Neuronal stem cell (in vitro differentiated cells): ENCODE results near the gene RPL18.
"Not testable (repeated sequence)": the region's sequence is repeated elsewhere in the genome, so short reads cannot be mapped to it uniquely, and the experiment has no call there.

Experiments used
- DNase-seq: peaks from one replicate; pipeline ENCODE4 v3.0.0-alpha.2; 2013; ENCODE audit warnings: low spot score
- H2AFZ ChIP-seq: one replicate; pipeline ENCODE4 v1.6.1; 2013; ENCODE audit warnings: mild to moderate bottlenecking, low read length, inconsistent platforms
- H2AK5ac ChIP-seq: 2 replicates; pipeline ENCODE4 v1.6.1; 2013; ENCODE audit warnings: low read depth, mild to moderate bottlenecking, inconsistent platforms, low read length, moderate library complexity, mixed read lengths
- H2BK120ac ChIP-seq: 2 replicates; pipeline ENCODE4 v1.6.1; 2013; ENCODE audit warnings: low read depth, mild to moderate bottlenecking, inconsistent platforms, low read length, moderate library complexity, mixed read lengths
- H2BK12ac ChIP-seq: one replicate; pipeline ENCODE4 v1.6.1; 2013; ENCODE audit warnings: low read length, inconsistent platforms
- H2BK15ac ChIP-seq: 2 replicates; pipeline ENCODE4 v1.6.1; 2013; ENCODE audit warnings: mild to moderate bottlenecking, low read length, inconsistent platforms, mixed read lengths
- H2BK5ac ChIP-seq: one replicate; pipeline ENCODE4 v1.6.1; 2013; ENCODE audit warnings: inconsistent platforms, mild to moderate bottlenecking, low read length, moderate library complexity
- H3K14ac ChIP-seq: one replicate; pipeline ENCODE4 v1.6.1; 2013; ENCODE audit warnings: low read length, inconsistent platforms
- H3K18ac ChIP-seq: 2 replicates; pipeline ENCODE4 v1.6.1; 2013; ENCODE audit warnings: low read length, inconsistent platforms
- H3K23ac ChIP-seq: 2 replicates; pipeline ENCODE4 v1.6.1; 2013; ENCODE audit warnings: low read depth, mild to moderate bottlenecking, mixed read lengths, low read length, inconsistent platforms; ENCODE audit not compliant: poor library complexity
- H3K27ac ChIP-seq: replicated peaks from 3 replicates; pipeline ENCODE4 v1.5.1; 2013; ENCODE audit warnings: low read length, inconsistent platforms
- H3K27me3 ChIP-seq, 3 experiments: 2 replicates each; pipeline ENCODE4 v1.6.1; 2013; ENCODE audit warnings: low read length in 3 of 3, mild to moderate bottlenecking in 2 of 3, inconsistent platforms in 1 of 3, low read depth in 1 of 3, mixed read lengths in 1 of 3, moderate library complexity in 1 of 3; ENCODE audit not compliant: control insufficient read depth in 3 of 3, insufficient read depth in 3 of 3
- H3K36me3 ChIP-seq, 2 donors: replicated peaks in 1 of 2; 2 replicates each; pipeline ENCODE4 v1.6.1; 2013; ENCODE audit warnings: low read length in 2 of 2; ENCODE audit not compliant: control insufficient read depth in 2 of 2, insufficient read depth in 2 of 2
- H3K4ac ChIP-seq: 2 replicates; pipeline ENCODE4 v1.6.1; 2013; ENCODE audit warnings: inconsistent platforms, mild to moderate bottlenecking, low read length, moderate library complexity
- H3K4me1 ChIP-seq, 2 donors: 1 replicate in 1 of 2; 2 replicates in 1 of 2; pipeline ENCODE4 v1.6.1; 2013; ENCODE audit warnings: low read length in 2 of 2, low read depth in 1 of 2; ENCODE audit not compliant: control insufficient read depth in 2 of 2, insufficient read depth in 1 of 2
- H3K4me2 ChIP-seq: one replicate; pipeline ENCODE4 v1.6.1; 2013; ENCODE audit warnings: mild to moderate bottlenecking, low read length, inconsistent platforms; ENCODE audit not compliant: insufficient read depth, poor library complexity, severe bottlenecking
- H3K4me3 ChIP-seq, 2 donors: 2 replicates each; pipeline ENCODE4 v1.5.1; 2013; ENCODE audit warnings: low read length in 2 of 2, mild to moderate bottlenecking in 2 of 2, inconsistent platforms in 1 of 2, moderate library complexity in 1 of 2
- H3K79me1 ChIP-seq: one replicate; pipeline ENCODE4 v1.6.1; 2013; ENCODE audit warnings: low read depth, mild to moderate bottlenecking, inconsistent platforms, low read length, moderate library complexity
- H3K9ac ChIP-seq: one replicate; pipeline ENCODE4 v1.6.1; 2013; ENCODE audit warnings: mild to moderate bottlenecking, low read depth, low read length, inconsistent platforms; ENCODE audit not compliant: poor library complexity
- H3K9me3 ChIP-seq, 2 donors: replicated peaks in 1 of 2; 2 replicates each; pipeline versions ENCODE3 to v1.6.1; 2013; ENCODE audit warnings: low read length in 2 of 2, mild to moderate bottlenecking in 2 of 2, inconsistent platforms in 1 of 2, low read depth in 1 of 2, mixed read lengths in 1 of 2, moderate library complexity in 1 of 2; ENCODE audit not compliant: control insufficient read depth in 2 of 2, insufficient read depth in 1 of 2
- H4K8ac ChIP-seq: one replicate; pipeline ENCODE4 v1.6.1; 2013; ENCODE audit warnings: low read depth, mild to moderate bottlenecking, inconsistent platforms, low read length, moderate library complexity
- H4K91ac ChIP-seq: one replicate; pipeline ENCODE4 v1.6.1; 2013; ENCODE audit warnings: low read length, low read depth, mild to moderate bottlenecking, inconsistent platforms; ENCODE audit not compliant: poor library complexity
- WGBS, 2 donors: extraction: QIAGEN DNeasy Blood & Tissue Kit; methylation state at CpG; one replicate each; pipeline ENCODE4 v1.1.7; 2013; ENCODE audit warnings: missing lambda C conversion rate in 2 of 2, mixed read lengths in 1 of 2; ENCODE audit not compliant: insufficient read length in 2 of 2, insufficient replicate concordance in 1 of 2; ENCODE audit errors: extremely low coverage in 2 of 2; 5-methylcytosine and 5-hydroxymethylcytosine counted together

Gene RPL18

GRCh38 chr19:48577908-48578307 lies 41.1 kb downstream of the RPL18 start:
- H3K4me2 ChIP-seq, H2BK120ac ChIP-seq, DNase-seq, H3K18ac ChIP-seq, H3K14ac ChIP-seq, H4K91ac ChIP-seq, H2BK15ac ChIP-seq, H3K9me3 ChIP-seq, H3K36me3 ChIP-seq, H3K27me3 ChIP-seq, H3K9ac ChIP-seq, H2AK5ac ChIP-seq, H3K23ac ChIP-seq, H4K8ac ChIP-seq, H3K4me1 ChIP-seq, H3K27ac ChIP-seq, H2BK12ac ChIP-seq, H3K4me3 ChIP-seq, H3K4ac ChIP-seq, H2BK5ac ChIP-seq, H3K79me1 ChIP-seq, H2AFZ ChIP-seq: not testable (repeated sequence)
- no CpG with 5 or more reads among the region's 7 CpGs for WGBS, 2 donors

DNA sequence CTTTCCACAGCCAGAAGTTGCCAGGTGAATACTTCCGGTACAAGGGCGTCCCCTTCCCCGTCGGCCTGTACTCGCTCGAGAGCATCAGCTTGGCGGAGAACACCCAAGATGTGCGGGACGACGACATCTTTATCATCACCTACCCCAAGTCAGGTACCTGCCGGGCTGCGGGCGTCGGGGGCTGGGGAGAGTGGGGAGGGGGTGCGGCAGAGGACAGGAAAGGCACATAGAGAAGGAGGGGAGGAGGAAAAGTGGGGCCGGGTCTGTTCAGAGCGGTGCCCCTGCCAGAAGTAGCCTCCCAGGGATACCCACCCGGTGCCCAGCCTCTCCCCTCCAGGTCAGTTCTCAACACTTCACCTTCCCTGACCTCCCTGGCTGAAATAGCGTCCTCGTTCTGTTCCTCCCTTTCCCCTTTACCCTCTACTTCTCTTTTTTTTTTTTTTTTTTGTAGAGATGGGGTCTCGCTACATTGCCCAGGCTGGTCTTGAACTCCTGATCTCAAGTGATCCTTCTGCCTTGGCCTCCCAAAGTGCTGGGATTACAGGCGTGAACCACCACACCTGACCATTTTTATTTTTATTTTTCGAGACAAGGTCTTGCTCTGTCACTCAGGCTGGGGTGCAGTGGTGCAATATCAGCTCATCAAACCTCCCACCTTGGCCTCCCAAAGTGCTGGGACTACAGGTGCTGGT lies 42.9 kb downstream of the RPL18 start:
- no CpG with 5 or more reads among the region's 23 CpGs for WGBS, 2 donors
- Histone ChIP-seq H4K8ac (no peak overlapping the region), H2BK5ac (no peak overlapping the region), H3K4me3 (no peak overlapping the region), H2BK12ac (peak overlapping the region; percentile 24), H3K27ac (no peak overlapping the region), H3K18ac (peak overlapping the region; percentile 65), H3K4me2 (no peak overlapping the region), H2BK15ac (peak overlapping the region; percentile 71), H3K79me1 (no peaks in the 10 kb centered on the region), H4K91ac (no peak overlapping the region), H3K4ac (no peak overlapping the region), H2AK5ac (peak overlapping the region; percentile 47), H2BK120ac (no peak overlapping the region), H3K4me1 (peaks cover 0 to 10% of the 10 kb centered on the region in 2 donors), H3K9me3 (no peaks in the 10 kb centered on the region), H3K9ac (no peak overlapping the region), H3K36me3 (no peaks in the 10 kb centered on the region), H2AFZ (no peak overlapping the region), H3K27me3 (peaks cover 0 to 11% (median 0%) of the 10 kb centered on the region in 3 experiments), H3K23ac (no peak overlapping the region), H3K14ac (no peak overlapping the region)
- DNase-seq, result no peak

GRCh38 chr19:48573163-48573505 lies 45.8 kb downstream of the RPL18 start:
- peaks cover 0 to 20% (median 6%) of the 10 kb centered on the region in 3 experiments for H3K27me3 ChIP-seq
- H2BK12ac ChIP-seq, result no peak overlapping the region
- H4K91ac ChIP-seq, result no peak overlapping the region
- peaks cover 3 to 14% of the 10 kb centered on the region in 2 donors for H3K4me1 ChIP-seq
- no peak overlapping the region for H2AK5ac ChIP-seq
- H2AFZ ChIP-seq, result peak overlapping the region; percentile 58
- H3K27ac ChIP-seq, result no peak overlapping the region
- peak overlapping the region; percentile 29 for H2BK120ac ChIP-seq
- H3K4me3 ChIP-seq, result no peak overlapping the region
- H3K79me1 ChIP-seq, result no peaks in the 10 kb centered on the region
- H3K9ac ChIP-seq, result peak overlapping the region; percentile 16
- no peak overlapping the region for H3K4ac ChIP-seq
- H2BK15ac ChIP-seq, result peak overlapping the region; percentile 75
- WGBS, 2 donors, result no CpG with 5 or more reads among the region's 12 CpGs
- H2BK5ac ChIP-seq, result no peak overlapping the region
- no peak overlapping the region for H3K14ac ChIP-seq
- no peaks in the 10 kb centered on the region for H3K36me3 ChIP-seq
- H3K9me3 ChIP-seq, result no peaks in the 10 kb centered on the region
- H4K8ac ChIP-seq, result no peak overlapping the region
- H3K4me2 ChIP-seq, result no peak overlapping the region
- H3K18ac ChIP-seq, result peak overlapping the region; percentile 83
- peak overlapping the region; percentile 27 for H3K23ac ChIP-seq
- peak; percentile 29 for DNase-seq

GRCh38 chr19:48571378-48572162 lies 47.4 kb downstream of the RPL18 start:
- WGBS, 2 donors, result no CpG with 5 or more reads among the region's 5 CpGs
- Histone ChIP-seq H3K18ac (no peak overlapping the region), H3K4me2 (no peak overlapping the region), H3K9me3 (no peaks in the 10 kb centered on the region), H3K4me1 (peaks cover 3 to 14% of the 10 kb centered on the region in 2 donors), H3K9ac (no peak overlapping the region), H2AFZ (no peak overlapping the region), H3K79me1 (no peaks in the 10 kb centered on the region), H3K27ac (no peak overlapping the region), H4K8ac (no peak overlapping the region), H3K23ac (no peak overlapping the region), H2BK120ac (no peak overlapping the region), H2BK5ac (no peak overlapping the region), H3K4me3 (no peak overlapping the region), H4K91ac (no peak overlapping the region), H2BK12ac (no peak overlapping the region), H3K36me3 (no peaks in the 10 kb centered on the region), H3K14ac (no peak overlapping the region), H2AK5ac (no peak overlapping the region), H3K4ac (no peak overlapping the region), H3K27me3 (peaks cover 0 to 34% (median 6%) of the 10 kb centered on the region in 3 experiments), H2BK15ac (no peak overlapping the region)
- DNase-seq, result no peak
